Dermis microvascular lymphatic vessel endothelial cell (primary cell): Measurements from ENCODE around the gene PRKN. TPM values are rescaled to one million over a fixed set of nuclear protein-coding genes. Genes with fewer than 3 reads are reported as not detected.

Experiments
- DNase-seq, 2 donors: peaks; one replicate each; pipeline versions ENCODE4 v3.0.0 to v3.0.0-alpha.2; 2010; ENCODE audit warnings: low read depth in 2 of 2
- total RNA-seq: library from RNA; depleted of rRNA; stranded (reverse); fragments of >200 nt; gene quantifications from 2 replicates; pipeline ENCODE4 v1.2.1, GENCODE V29; 2014

PRKN gene
- total RNA-seq, 1 donor from 2014 or later = 0.39 TPM

GRCh38 chr6:161815965-161816364, 911.6 kb downstream of the PRKN start:
- DNase-seq = no peak

DNA sequence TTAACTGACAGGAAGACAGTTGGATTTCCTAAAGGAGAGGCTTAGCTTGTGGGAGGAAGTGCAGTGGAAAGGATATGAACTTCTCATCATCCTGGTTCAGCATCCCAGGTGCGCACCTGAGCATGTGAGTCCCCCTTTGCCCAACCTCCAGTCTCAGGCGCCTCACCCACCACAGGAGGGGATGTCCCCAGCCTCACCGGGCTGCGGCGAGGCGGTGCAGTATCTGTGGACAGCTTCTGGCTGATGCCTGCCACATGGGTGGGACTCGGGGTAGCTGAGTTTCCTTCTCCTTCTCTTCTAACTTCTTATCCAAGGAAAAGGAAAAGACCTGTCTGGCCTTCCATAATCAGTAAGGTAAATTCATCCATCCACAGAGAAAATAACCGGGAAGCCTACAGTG, 914.4 kb downstream of the PRKN start:
- DNase-seq = no peak

DNA sequence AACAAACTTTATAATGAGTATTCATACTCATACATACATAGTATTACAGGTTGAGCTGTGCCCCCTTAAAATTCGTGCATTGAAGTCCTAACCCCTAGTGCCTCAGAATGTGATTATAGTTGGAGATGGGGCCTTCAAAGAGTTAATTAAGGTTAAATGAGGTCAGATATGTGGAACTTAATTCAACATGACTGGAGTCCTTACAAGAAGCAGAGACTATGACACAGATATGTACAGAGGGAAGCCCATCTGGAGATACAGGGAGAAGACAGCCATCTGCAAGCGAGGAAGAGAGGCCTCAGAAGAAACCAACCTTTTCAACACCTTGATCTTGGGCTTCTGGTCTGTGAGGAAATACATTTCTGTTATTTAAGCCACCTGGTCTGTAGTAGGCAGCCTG, 917.6 kb downstream of the PRKN start:
- DNase-seq = no peak

DNA sequence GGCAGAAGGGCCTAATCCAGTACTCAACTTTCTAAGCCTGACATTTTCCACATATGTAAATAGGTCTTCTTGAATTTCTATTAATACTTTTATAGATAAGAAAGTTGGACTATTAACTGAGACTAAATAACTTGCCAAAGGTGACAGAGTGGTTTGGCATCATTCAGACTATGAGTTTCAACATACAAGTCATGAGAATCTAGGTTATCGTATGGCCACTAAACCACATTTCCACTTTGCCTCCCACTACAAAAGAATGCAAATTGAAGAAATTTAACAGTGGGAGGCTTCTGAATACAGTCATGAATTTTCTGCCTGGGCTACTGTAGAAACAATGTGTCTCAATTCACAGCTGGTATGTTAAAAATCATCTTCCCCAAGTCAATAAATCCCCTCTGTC, 922.7 kb downstream of the PRKN start:
- no peak for DNase-seq

GRCh38 chr6:161803131-161803530, 924.4 kb downstream of the PRKN start:
- no peak for DNase-seq

DNA sequence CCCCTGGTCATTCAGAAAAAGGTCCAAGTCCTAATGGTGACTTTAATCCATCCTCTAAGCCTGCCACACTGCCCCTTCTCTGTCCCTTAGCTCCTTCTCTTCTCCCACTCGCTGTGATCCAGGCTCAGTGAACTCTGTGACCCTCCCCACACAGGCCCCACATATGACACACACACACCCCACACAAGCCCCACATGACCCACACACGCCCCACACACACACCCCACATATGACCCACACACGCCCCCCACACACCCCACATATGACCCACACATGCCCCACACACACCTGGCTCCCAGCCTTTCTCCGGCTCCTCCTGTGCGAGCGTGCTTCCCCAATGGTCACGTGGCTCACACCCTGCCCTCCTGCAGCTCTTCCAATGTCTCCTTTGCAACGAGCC, 925.3 kb downstream of the PRKN start:
- no peak for DNase-seq

DNA sequence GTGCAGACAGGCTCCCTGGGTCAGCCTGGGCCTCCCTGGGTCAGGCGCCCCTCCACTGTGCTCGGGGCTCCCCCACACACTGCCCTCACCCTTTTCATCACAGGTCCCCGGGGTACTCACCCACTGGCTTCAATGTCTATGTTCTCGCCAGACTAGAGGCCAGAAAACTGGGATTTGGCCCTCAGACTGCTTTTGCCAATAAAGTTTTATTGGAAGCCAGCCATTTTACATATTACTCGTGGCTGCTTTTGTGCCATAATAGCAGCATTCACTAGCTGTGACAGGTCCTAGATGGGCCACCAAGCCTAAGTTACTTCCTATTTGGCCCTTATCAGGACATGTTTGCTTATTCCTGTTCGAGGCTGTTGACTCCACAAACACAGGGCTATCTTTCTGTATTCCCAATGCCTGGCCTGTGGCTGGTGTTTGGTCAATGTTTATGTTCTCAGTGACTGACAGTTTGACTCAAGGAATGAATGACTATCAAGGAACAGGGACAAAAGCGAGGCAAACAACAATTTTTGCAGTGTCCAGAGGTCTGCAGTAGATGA, 928.6 kb downstream of the PRKN start:
- DNase-seq = no peak

DNA sequence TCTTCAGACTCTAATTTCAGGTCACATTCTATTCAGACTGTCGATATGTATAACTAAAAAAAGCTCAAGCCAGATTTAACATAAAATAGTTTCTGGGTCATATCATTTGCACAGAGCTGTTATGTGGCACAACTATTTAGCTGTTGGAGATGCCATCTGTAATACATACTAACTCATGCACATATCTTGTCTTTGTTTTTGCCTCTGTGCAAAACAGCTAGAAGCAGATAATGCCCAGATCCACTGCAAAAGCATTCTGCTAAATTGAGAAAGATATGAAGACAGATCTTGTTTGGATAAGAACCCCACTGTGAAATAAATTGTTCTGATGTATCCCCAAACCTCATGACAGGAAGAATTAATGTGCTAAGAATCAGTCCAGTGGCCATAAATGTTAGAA, 930.9 kb downstream of the PRKN start:
- DNase-seq = no peak

DNA sequence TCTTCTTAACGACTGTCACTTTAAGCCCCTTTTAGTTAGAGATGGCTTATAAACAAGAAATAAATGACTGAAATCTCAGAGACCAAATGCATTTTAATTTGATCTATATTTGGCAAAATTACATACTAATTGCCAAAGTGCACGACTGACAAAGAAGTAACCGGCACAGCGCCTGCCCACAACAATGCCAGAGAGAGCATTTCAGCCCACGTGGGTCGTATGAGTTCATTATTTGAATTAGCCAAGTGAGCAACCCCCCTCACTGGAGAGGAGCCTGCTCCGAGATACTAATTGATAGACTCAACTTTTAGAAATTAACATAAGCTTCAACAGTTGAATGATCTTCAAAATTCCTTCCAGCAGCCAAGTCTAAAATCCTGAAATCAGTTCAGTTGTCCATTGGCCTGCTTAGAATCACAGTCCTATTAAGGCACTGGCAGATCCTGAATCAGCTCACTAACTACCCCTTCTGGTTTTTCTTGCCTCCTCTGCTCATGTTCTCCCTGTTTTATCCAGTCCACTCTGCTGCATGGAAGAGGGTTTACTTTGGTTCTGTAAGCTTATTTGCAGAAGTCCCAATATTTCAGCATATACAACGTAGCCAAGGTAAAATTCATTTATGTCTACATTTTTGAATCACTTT, 934.6 kb downstream of the PRKN start:
- no peak for DNase-seq

DNA sequence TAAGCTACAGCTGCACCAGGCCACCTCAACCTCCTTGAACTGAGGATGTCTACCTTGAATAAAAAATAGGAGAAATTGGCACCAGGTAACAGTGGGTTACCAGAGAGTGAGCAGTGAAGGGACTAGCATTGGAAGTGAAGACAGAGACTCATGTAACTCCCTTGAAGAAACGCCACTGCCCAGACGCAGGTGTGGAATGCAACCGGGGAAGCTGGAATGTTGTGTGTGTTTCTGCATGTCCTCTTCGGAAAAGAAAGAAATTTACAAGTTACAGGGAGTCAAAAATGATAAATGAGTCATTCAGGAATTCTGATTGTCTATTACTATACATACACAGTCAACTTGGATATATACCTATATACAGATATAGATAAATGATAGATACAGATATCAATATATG, 939.0 kb downstream of the PRKN start:
- DNase-seq = no peak

DNA sequence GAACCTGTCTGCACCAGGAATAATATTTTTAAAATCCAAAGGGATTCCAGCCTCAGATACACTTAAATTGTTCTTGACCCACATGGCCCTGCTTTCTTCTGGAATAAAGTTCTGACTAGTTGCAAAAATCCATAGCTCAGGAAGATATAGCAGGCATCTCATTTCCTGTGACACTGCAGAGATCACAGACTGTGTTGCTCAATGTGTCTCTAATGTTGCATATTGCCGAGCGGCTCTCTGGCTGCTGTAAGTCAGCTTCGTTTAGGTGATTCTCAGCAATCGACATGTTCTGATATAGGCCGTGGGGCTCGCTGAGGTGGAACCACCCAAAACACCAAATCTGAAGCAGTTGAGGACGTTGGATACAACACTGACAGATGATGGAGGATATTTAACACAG, 955.4 kb downstream of the PRKN start:
- no peak for DNase-seq

DNA sequence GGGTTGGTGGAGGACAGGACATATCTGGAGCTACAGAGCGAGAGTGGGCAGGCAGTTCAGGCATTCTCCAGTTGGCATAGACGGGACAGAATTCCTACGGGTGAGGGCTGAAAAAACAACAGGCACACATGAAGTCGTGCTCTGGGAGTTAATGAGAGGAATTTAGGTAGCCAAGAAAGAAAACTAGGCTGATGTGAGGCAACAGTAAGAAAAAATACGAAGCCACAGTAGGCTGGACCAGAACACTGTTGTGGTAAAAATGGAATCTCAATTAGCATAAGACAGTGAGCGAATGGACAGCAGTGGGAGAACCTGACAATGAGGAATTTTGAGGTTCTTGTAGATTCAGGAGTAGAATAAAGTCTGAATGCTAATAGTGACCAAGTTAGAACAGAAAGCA, 965.6 kb downstream of the PRKN start:
- no peak for DNase-seq

DNA sequence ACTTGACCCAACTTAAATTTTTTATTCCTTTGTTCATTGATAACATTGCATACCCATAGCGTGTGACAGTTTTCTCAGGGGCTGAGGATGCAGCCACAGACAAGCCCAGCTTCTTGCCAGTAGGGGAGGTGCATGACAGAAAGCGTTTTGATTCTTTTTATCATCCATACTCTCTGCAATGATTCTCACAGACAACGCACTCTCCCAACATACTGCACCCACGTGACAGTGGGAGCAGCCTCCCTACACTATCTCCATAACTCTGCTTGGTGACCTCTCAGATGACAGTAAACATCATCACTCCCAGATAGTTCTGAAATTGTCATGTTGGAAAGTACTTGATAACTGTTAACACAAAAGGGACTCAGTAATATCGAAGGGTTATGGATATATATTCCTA, 972.5 kb downstream of the PRKN start:
- no peak for DNase-seq

DNA sequence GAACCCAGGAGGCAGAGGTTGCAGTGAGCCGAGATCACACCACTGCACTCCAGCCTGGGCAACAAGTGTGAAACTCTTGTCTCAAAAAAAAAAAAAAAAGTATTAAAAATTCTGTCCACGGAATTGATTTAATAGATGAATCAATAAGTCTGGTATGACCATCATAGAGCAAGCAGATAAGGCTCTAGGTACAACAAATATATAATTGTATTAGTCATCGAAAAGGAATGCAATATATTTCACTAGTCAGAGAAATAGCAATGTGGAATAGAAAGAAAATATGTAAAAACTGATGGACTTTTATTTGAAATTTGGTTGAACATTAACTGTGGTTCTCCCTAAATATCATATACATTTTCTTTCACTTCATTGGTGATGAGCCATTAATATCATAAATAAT, 976.9 kb downstream of the PRKN start:
- no peak for DNase-seq

DNA sequence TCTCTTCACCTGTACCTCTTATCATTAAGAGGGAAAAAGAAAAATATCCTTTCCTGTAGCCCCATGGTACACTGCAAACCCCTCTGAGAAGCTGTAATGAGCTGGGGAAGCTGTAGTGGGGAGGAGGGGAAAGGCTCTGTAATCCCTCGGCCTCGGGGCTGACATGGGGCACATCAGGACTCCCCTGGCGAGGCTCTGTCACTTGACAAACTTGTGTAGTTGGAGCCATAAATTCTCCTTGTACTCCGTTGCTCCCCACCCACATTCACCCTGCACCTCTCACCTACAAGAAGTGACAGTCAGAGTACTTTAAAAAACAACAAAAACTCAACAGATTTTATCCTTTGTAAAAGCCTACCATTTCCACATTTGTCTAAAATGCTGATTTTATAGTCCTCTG, 978.0 kb downstream of the PRKN start:
- no peak for DNase-seq

GRCh38 chr6:161748535-161749416, 978.8 kb downstream of the PRKN start:
- no peak for DNase-seq

GRCh38 chr6:161747506-161747905, 980.1 kb downstream of the PRKN start:
- DNase-seq = no peak

GRCh38 chr6:161745594-161746141, 981.9 kb downstream of the PRKN start:
- no peak for DNase-seq

- DNase-seq = no peak
Observed at GRCh38 chr6:161745128-161745527, 982.4 kb downstream of the PRKN start.

DNA sequence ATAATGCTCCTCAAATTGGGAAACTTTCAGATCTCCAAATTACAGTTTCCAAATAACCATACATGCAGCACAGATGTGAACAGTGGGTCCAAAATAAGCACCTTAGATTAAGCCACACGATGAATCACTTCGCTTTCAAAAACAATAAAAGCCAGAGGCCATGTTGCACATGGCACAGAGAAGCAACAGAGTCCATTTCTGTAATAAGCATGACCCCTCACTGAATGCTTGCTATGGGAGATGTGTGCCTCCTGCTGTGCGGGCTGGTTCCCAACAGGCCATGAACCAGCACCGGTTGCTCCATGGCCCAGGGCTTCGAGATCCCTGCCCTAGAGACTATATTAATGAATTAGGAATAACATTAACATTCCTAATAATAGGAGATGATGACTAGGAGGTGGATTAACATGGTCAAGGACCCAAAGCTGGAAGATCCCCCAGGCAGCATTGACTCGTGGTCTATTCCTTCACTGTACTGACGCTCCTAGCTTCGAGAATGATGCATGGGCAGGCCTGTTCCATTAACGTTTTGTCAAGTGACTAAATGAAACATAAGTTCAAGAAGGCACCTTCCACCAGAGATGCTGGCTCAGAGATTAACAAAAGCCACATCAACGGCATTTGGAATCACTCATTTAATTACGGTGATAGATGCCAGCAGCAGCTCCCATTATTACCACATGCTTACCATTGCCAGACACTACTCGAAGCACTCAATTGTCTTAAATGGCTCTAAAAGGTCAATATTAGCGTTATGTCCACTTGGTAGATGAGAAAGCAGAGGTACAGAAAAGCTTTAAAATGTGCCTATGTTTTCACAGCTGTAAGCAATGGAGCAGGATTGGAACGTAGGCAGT, 983.1 kb downstream of the PRKN start:
- DNase-seq = peak; percentile 1 to 2

GRCh38 chr6:161743509-161744178, 983.9 kb downstream of the PRKN start:
- no peak for DNase-seq
